ENCODE results near the gene KIAA1958. TPM values are rescaled to one million over a fixed set of nuclear protein-coding genes. Genes with fewer than 3 reads are reported as not detected.
A peak's percentile ranks its signal among the peaks of the same experiment; 100 is the strongest.

Gene KIAA1958
- total and polyA plus RNA-seq, 2 of the 4 experiments (the other 2 are of a cell fraction), result 0.65 to 1.8 TPM

GRCh38 chr9:112555844-112556482 lies 69.3 kb downstream of the KIAA1958 start:
- Histone ChIP-seq H3K4me1 (ENCODE audit: control insufficient read depth, insufficient read depth, low read length) (peaks cover 12% of the 10 kb centered on the region), H3K4ac (ENCODE audit: low read depth, low read length) (peak overlapping the region; percentile 78), H3K18ac (ENCODE audit: low read depth, low read length) (peak overlapping the region; percentile 33; the same call in 1 of the 2 replicates), H3K9me3 (ENCODE audit: control insufficient read depth, insufficient read depth, low read length) (no peaks in the 10 kb centered on the region), H3K4me2 (ENCODE audit: low read depth, low read length) (no peak overlapping the region), H3K9ac (ENCODE audit: low read depth, low read length) (no peak overlapping the region), H4K8ac (ENCODE audit: low read depth in 2 of 2, low read length in 2 of 2) (peak overlapping the region in 1 of 2 experiments; percentile 42; a peak in 1 of 4 replicates), H3K9me1 (ENCODE audit: insufficient read depth, low read length) (peaks cover 9% of the 10 kb centered on the region; the same call in 1 of the 2 replicates), H2AK9ac (replicated peaks; ENCODE audit: low read depth, low read length, poor library complexity) (no peak overlapping the region), H2AFZ (replicated peaks; ENCODE audit: low read length, poor library complexity) (no peak overlapping the region), H2BK120ac (ENCODE audit: low read depth, low read length) (peak overlapping the region; percentile 52; the same call in 1 of the 2 replicates), H2BK5ac (ENCODE audit: low read depth, low read length, poor library complexity, severe bottlenecking) (peak overlapping the region; percentile 64), H2BK20ac (ENCODE audit: low read depth, low read length) (peak overlapping the region; percentile 17; the same call in 1 of the 2 replicates), H4K20me1 (ENCODE audit: insufficient read depth, low read length) (no peaks in the 10 kb centered on the region), H3K23ac (ENCODE audit: low read depth, low read length) (no peak overlapping the region), H3K4me3 (ENCODE audit: insufficient read depth, low read depth, low read length) (no peak overlapping the region), H2BK15ac (ENCODE audit: low read depth, low read length) (0 out of 3 replicates have a peak overlapping the region, but pooled peaks have one; percentile 32), H2AK5ac (ENCODE audit: low read depth, low read length) (peak overlapping the region; percentile 61; the same call in 1 of the 2 replicates), H3K27ac (ENCODE audit: insufficient read depth, low read length) (no peak overlapping the region), H3K36me3 (ENCODE audit: control insufficient read depth, insufficient read depth, low read length) (no peaks in the 10 kb centered on the region), H3K14ac (replicated peaks; ENCODE audit: low read depth, low read length) (peak overlapping the region; percentile 77; the same call in 1 of the 2 replicates), H3K56ac (ENCODE audit: extremely low read depth, insufficient read depth, low read length) (no peak overlapping the region), H4K5ac (ENCODE audit: low read depth, low read length) (peak overlapping the region; percentile 69; the same call in 1 of the 2 replicates), H3K79me1 (ENCODE audit: low read depth in 1 of 2, low read length in 2 of 2) (no peaks in the 10 kb centered on the region; a peak in 1 of 4 replicates), H4K91ac (ENCODE audit: insufficient read depth, low read depth, low read length) (peak overlapping the region; percentile 52; the same call in 1 of the 2 replicates), H3K27me3 (ENCODE audit: control insufficient read depth, insufficient read depth, low read length) (no peaks in the 10 kb centered on the region)
- no TSS peak for BruUV-seq (replicated peaks)
- POLR2A ChIA-PET (ENCODE audit: unreplicated experiment), result interaction anchor here (0.5 kb wide), 1 partner anchor 8 kb away, joined by 5 read pairs; no protein-coding TSS in a partner anchor
- 100% methylated on average over 1 of the region's 9 CpGs; no CpG with 5 or more reads in 1 of the 2 experiments for WGBS, 2 experiments (ENCODE audit: extremely low coverage in 2 of 2, insufficient read length in 1 of 2)
- dilution Hi-C loops (cut with HindIII; ENCODE audit: low sequenced_read_pairs, unreplicated experiment), result no loop called here
- CTCF ChIA-PET, result no interaction called here
- no peak for TF ChIP-seq CEBPB (IDR thresholded peaks at IDR 0.05; ENCODE audit: low read depth, low read length)
- TF ChIP-seq RFX5 (IDR thresholded peaks at IDR 0.05; ENCODE audit: low read depth, low read length), result no peak
- no peak for TF ChIP-seq USF2 (IDR thresholded peaks at IDR 0.05; ENCODE audit: low read depth, low read length)
- TF ChIP-seq CHD1 (IDR thresholded peaks at IDR 0.05; ENCODE audit: low read depth, low read length), result no peak
- TF ChIP-seq POLR2A (IDR thresholded peaks at IDR 0.05; ENCODE audit: low read depth, low read length), result no peak
- TF ChIP-seq BHLHE40 (IDR thresholded peaks at IDR 0.05; ENCODE audit: low read depth, low read length), result no peak
- TF ChIP-seq MAFK (IDR thresholded peaks at IDR 0.05; ENCODE audit: low read depth, low read length), result no peak
- ATAC-seq (ENCODE audit: low read depth), result no peak
- in situ Hi-C loops (cut with MboI; ENCODE audit: low sequenced_read_pairs), result no loop called here
- intact Hi-C loops (cut with micrococcal nuclease), result loop anchor here (5.0 kb wide), 1 partner anchor 69 kb away; the partner anchor contains the start of gene KIAA1958
- DNase-seq, result no peak
